ENCODE measurements around the gene CRYM.

Gene CRYM

DNA sequence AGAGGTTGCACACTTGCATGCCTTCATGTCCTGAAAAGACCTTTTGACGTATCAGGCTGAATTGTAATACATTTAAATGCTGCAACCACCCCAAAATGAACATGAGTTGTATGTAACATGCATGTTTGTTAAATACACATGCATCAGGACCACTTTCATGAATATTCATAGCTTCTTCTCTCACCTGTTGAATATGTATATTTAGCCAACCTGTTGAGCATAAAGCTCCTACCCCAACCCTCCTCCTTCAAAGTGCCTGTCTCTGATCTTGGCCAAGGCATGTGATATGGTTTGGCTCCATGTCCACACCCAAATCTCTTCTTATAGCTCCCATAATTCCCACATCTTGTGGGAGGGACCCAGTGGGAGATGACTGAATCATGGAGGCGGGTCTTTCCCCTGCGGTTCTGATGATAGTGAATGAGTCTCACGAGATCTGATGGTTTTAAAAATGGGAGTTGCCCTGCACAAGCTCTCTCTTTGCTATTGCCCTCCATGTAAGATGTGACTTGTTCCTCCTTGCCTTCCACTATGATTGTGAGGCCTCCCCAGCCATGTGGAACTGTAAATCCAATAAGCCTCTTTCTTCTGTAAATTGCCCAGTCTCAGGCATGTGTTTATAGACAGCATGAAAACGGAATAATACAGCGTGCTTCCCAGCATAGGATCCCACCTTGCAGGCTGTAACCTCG is 3.8 kb upstream of the CRYM start:
- TF ChIP-seq ZNF513 (tag by site-specific recombination; IDR thresholded peaks at IDR 0.05) = no peak
- TF ChIP-seq SETDB1 (IDR thresholded peaks at IDR 0.05; ENCODE audit: insufficient read length, low read length) = peak; percentile 65
- peak; percentile 96 for TF ChIP-seq SCRT2 (tag by site-specific recombination; IDR thresholded peaks at IDR 0.05)
- peak; percentile 97 for TF ChIP-seq SCRT1 (tag by site-specific recombination; IDR thresholded peaks at IDR 0.05; ENCODE audit: borderline replicate concordance)
- ChIA-PET CTCF (interaction anchor here (0.6 kb wide), 1 partner anchor 42 kb away, joined by 4 read pairs; no protein-coding TSS in a partner anchor), POLR2A (no interaction called here)
- no peaks in the 10 kb centered on the region for H3K36me3 ChIP-seq (ENCODE audit: control insufficient read depth in 2 of 2, insufficient read depth in 1 of 2, low read length in 2 of 2)
- no peak overlapping the region for H3K4me3 ChIP-seq (ENCODE audit: low read depth, low read length)
- H3K4me1 ChIP-seq (ENCODE audit: control insufficient read depth, insufficient read depth, low read length) = no peaks in the 10 kb centered on the region
- H3K9me3 ChIP-seq (ENCODE audit: control insufficient read depth, insufficient read depth, low read depth, low read length) = no peaks in the 10 kb centered on the region
- no peak overlapping the region for H3K27ac ChIP-seq (ENCODE audit: extremely low read depth, low read depth, low read length)

DNA sequence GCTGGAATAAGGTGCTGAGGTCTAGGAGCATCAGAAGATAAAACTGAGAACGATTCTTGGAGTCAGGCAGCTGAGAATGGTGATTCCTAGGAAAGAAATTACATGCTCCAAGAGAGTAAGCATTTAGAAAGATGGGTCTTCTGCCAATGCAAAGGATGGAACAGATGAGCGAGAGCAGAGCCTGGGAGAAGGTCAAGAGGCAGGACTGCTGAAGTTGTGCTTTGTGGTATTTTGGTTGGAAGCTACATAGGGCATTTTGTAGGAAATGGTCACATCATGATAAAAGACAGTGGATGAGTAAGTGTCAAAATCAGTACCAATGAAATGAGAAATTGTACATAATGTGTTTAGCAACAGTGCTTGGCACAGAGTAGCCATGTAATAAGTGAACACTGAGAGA is 1.4 kb upstream of the CRYM start:
- Histone ChIP-seq H3K4me3 (ENCODE audit: low read depth, low read length) (no peak overlapping the region), H3K9me3 (ENCODE audit: control insufficient read depth, insufficient read depth, low read depth, low read length) (no peaks in the 10 kb centered on the region), H3K27ac (ENCODE audit: extremely low read depth, low read depth, low read length) (no peak overlapping the region), H3K36me3 (ENCODE audit: control insufficient read depth in 2 of 2, insufficient read depth in 1 of 2, low read length in 2 of 2) (no peaks in the 10 kb centered on the region), H3K4me1 (ENCODE audit: control insufficient read depth, insufficient read depth, low read length) (no peaks in the 10 kb centered on the region)
- no peak for TF ChIP-seq ZNF132 (tag by site-specific recombination; IDR thresholded peaks at IDR 0.05; ENCODE audit: borderline replicate concordance)
- peak; percentile 39; the same call in 1 of the 2 replicates for TF ChIP-seq ZBTB17 (tag by site-specific recombination; IDR thresholded peaks at IDR 0.05)
- TF ChIP-seq ZNF184 (tag by site-specific recombination; IDR thresholded peaks at IDR 0.05) = no peak
- CTCF ChIA-PET = interaction anchor here (0.6 to 5.1 kb wide), 8 partner anchors 13 to 1066 kb away, joined by 3 to 41 read pairs (median 4); no protein-coding TSS in a partner anchor
- POLR2A ChIA-PET = no interaction called here

DNA sequence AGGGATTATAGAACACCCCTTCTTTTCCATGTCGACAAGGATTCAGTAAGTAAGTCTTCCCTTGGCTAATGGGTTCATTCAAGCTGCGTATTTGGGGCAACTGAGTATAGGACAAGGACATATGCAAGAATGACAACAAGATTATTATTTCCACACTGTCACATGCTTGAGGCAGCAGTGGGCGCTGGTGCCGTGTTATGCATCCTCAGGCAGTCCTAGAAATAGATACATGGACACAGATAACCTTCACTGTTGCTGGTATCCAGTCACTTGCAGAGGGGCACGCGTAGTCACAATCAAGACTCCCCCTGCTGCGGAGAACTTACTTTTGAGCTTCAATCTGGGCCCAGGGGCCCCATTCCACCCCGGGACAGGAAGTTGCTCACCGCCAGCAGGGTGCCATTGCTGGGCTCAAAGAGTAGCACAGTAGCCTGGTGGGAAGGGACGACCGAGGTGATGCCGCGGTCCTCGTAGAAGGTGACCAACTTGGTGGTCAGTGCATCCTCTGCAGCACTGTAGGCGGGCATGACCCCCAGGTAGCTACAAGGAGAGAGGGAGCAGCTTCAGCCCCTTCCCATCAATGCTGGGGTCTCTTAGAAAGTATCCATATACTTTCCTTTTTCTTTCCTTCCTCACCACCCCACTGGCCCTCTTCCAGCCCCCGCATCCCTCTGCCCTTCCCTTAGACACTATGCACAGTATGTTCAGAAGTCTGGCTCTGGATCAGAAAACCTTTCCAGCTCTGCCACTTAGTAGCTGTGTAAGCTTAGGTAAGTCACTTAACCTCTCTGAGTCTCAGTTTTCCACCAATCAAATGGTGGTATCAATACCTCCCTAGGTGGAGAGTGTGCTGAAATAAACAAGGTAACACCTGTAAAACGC is 804 bp downstream of the CRYM start:
- TF ChIP-seq, protein P1, sequence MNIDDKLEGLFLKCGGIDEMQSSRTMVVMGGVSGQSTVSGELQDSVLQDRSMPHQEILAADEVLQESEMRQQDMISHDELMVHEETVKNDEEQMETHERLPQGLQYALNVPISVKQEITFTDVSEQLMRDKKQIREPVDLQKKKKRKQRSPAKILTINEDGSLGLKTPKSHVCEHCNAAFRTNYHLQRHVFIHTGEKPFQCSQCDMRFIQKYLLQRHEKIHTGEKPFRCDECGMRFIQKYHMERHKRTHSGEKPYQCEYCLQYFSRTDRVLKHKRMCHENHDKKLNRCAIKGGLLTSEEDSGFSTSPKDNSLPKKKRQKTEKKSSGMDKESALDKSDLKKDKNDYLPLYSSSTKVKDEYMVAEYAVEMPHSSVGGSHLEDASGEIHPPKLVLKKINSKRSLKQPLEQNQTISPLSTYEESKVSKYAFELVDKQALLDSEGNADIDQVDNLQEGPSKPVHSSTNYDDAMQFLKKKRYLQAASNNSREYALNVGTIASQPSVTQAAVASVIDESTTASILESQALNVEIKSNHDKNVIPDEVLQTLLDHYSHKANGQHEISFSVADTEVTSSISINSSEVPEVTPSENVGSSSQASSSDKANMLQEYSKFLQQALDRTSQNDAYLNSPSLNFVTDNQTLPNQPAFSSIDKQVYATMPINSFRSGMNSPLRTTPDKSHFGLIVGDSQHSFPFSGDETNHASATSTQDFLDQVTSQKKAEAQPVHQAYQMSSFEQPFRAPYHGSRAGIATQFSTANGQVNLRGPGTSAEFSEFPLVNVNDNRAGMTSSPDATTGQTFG (tag by site-specific recombination; IDR thresholded peaks at IDR 0.05; ENCODE audit: borderline replicate concordance) = no peak
- 0 out of 2 replicates have a peak, but pooled peaks have one; percentile 59 for TF ChIP-seq ZNF768 (tag by site-specific recombination; IDR thresholded peaks at IDR 0.05)
- no peaks in the 10 kb centered on the region for H3K9me3 ChIP-seq (ENCODE audit: control insufficient read depth, insufficient read depth, low read depth, low read length)
- no peak overlapping the region for H3K27ac ChIP-seq (ENCODE audit: extremely low read depth, low read depth, low read length)
- peak overlapping the region; percentile 47; the same call in 1 of the 2 replicates for H3K4me3 ChIP-seq (ENCODE audit: low read depth, low read length)
- ChIA-PET CTCF (interaction anchor here (0.8 to 5.1 kb wide), 8 partner anchors 16 to 427 kb away, joined by 3 to 41 read pairs (median 4); no protein-coding TSS in a partner anchor), POLR2A (interaction anchor here (0.6 kb wide), 1 partner anchor 1040 kb away, joined by 3 read pairs; no protein-coding TSS in a partner anchor)
- no peaks in the 10 kb centered on the region for H3K36me3 ChIP-seq (ENCODE audit: control insufficient read depth in 2 of 2, insufficient read depth in 1 of 2, low read length in 2 of 2)
- H3K4me1 ChIP-seq (ENCODE audit: control insufficient read depth, insufficient read depth, low read length) = no peaks in the 10 kb centered on the region

GRCh38 chr16:21276090-21276489 is 2.0 kb downstream of the CRYM start:
- H3K27ac ChIP-seq (ENCODE audit: extremely low read depth, low read depth, low read length) = no peak overlapping the region
- H3K9me3 ChIP-seq (ENCODE audit: control insufficient read depth, insufficient read depth, low read depth, low read length) = no peaks in the 10 kb centered on the region
- no peaks in the 10 kb centered on the region for H3K4me1 ChIP-seq (ENCODE audit: control insufficient read depth, insufficient read depth, low read length)
- CTCF ChIA-PET = interaction anchor here (0.6 to 5.1 kb wide), 5 partner anchors 25 to 427 kb away, joined by 3 to 41 read pairs (median 4); no protein-coding TSS in a partner anchor
- H3K4me3 ChIP-seq (ENCODE audit: low read depth, low read length) = no peak overlapping the region
- no peaks in the 10 kb centered on the region for H3K36me3 ChIP-seq (ENCODE audit: control insufficient read depth in 2 of 2, insufficient read depth in 1 of 2, low read length in 2 of 2)
- POLR2A ChIA-PET = interaction anchor here (1.0 kb wide), 1 partner anchor 10 kb away, joined by 3 read pairs; no protein-coding TSS in a partner anchor
- TF ChIP-seq HOXC10 (CRISPR knock-in tag; IDR thresholded peaks at IDR 0.05) (no peak), ZNF23 (tag by site-specific recombination; IDR thresholded peaks at IDR 0.05; ENCODE audit: borderline replicate concordance) (no peak), ZNF677 (tag by site-specific recombination; IDR thresholded peaks at IDR 0.05) (no peak), ZBTB8A (tag by site-specific recombination; IDR thresholded peaks at IDR 0.05) (no peak), KLF10 (tag by site-specific recombination; IDR thresholded peaks at IDR 0.05) (no peak), ZNF214 (tag by site-specific recombination; IDR thresholded peaks at IDR 0.05; ENCODE audit: borderline replicate concordance) (no peak)
- TF ChIP-seq, protein P2, sequence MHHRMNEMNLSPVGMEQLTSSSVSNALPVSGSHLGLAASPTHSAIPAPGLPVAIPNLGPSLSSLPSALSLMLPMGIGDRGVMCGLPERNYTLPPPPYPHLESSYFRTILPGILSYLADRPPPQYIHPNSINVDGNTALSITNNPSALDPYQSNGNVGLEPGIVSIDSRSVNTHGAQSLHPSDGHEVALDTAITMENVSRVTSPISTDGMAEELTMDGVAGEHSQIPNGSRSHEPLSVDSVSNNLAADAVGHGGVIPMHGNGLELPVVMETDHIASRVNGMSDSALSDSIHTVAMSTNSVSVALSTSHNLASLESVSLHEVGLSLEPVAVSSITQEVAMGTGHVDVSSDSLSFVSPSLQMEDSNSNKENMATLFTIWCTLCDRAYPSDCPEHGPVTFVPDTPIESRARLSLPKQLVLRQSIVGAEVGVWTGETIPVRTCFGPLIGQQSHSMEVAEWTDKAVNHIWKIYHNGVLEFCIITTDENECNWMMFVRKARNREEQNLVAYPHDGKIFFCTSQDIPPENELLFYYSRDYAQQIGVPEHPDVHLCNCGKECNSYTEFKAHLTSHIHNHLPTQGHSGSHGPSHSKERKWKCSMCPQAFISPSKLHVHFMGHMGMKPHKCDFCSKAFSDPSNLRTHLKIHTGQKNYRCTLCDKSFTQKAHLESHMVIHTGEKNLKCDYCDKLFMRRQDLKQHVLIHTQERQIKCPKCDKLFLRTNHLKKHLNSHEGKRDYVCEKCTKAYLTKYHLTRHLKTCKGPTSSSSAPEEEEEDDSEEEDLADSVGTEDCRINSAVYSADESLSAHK (tag by site-specific recombination; IDR thresholded peaks at IDR 0.05) = no peak
- TF ChIP-seq, protein P3, sequence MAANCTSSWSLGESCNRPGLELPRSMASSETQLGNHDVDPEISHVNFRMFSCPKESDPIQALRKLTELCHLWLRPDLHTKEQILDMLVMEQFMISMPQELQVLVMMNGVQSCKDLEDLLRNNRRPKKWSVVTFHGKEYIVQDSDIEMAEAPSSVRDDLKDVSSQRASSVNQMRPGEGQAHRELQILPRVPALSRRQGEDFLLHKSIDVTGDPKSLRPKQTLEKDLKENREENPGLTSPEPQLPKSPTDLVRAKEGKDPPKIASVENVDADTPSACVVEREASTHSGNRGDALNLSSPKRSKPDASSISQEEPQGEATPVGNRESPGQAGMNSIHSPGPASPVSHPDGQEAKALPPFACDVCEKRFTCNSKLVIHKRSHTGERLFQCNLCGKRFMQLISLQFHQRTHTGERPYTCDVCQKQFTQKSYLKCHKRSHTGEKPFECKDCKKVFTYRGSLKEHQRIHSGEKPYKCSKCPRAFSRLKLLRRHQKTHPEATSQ (tag by site-specific recombination; IDR thresholded peaks at IDR 0.05) = no peak
